ENCODE results near the gene CHCHD10. TPM values are rescaled to one million over a fixed set of nuclear protein-coding genes. Genes with fewer than 3 reads are reported as not detected.

The CHCHD10 gene
- 10 to 100 TPM; 31.6 to 44.0 TPM for total RNA-seq
- total RNA-seq: 6.0 to 8.5 reads per million in 2 donors

DNA sequence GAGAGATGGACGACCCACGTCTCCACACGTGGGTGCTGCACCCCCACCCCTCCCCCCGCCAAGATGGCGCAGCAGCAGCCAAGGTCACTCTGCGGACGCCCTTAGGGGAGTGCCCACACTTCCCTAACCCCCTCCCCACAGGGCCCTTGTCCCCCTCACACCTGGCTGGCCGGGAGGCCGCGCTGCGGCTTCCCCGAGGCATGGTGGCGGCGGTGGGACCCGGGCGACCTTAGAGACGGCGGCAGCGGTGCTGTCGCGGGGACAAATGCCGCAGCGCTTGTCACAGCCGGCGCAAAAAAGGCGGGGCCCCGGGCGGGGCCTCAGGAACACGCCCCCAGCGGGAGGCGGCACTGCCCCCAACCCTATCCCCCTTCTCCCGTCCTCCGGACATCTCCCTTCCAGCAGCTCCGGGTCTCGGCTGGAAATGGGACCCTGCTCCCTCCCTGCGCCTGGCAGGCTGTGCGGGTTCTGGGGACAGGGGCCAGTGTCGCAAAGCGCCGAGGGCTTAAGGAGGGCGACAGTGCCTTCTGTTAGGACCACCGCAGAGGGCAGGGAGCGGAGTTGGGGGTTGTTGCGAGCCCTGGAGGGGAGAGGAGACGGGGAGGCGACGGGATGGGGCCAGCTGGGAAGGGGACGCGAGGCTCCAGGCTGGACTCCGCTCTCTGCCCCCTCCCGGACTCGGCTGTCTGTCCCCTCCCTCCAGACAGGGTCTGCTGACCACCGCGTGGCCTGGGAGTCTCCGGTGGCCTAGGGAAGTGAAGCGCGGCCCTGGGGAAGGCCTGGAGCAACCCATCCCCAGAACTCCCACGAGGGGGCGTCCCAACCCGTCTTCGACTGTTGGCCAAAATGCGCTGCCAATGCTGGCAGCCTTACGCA lies at the start of gene CHCHD10:
CHCHD10 (minus strand) TSS at position 300 of the 876 bp plus-strand sequence; CDS start at position 202, 98 bp downstream.
- no peak within 1 kb of the TSS for H3K27ac Mint-ChIP-seq
- H3K9me3 ChIP-seq (ENCODE audit: control insufficient read depth, low read length, poor library complexity, severe bottlenecking): no peaks in the 10 kb centered on the region
- DNase-seq (peak; percentile 62 to 66 (median 66)), ATAC-seq (peak; percentile 80)
- H3K27me3 Mint-ChIP-seq: no peaks in the 10 kb centered on the region
- no peaks in the 10 kb centered on the region for H3K36me3 Mint-ChIP-seq (ENCODE audit: low read depth)
- peak within 1 kb of the TSS; percentile 86 for H3K4me3 Mint-ChIP-seq
- H3K4me1 Mint-ChIP-seq: peaks cover 15% of the 10 kb centered on the region

- H3K9me3 ChIP-seq (ENCODE audit: control insufficient read depth, low read length, poor library complexity, severe bottlenecking): no peaks in the 10 kb centered on the region
- H3K4me1 Mint-ChIP-seq: peaks cover 6% of the 10 kb centered on the region
- ATAC-seq (no peak), DNase-seq (no peak)
- no peak overlapping the region for H3K4me3 Mint-ChIP-seq
- peaks cover 5% of the 10 kb centered on the region for H3K36me3 Mint-ChIP-seq (ENCODE audit: low read depth)
- H3K27me3 Mint-ChIP-seq: no peaks in the 10 kb centered on the region
- no peak overlapping the region for H3K27ac Mint-ChIP-seq
Observed at GRCh38 chr22:23817146-23817545, 49.4 kb upstream of the CHCHD10 start.

GRCh38 chr22:23816156-23816976 lies 48.6 kb upstream of the CHCHD10 start:
- no peak for ATAC-seq
- H3K9me3 ChIP-seq (ENCODE audit: control insufficient read depth, low read length, poor library complexity, severe bottlenecking): no peaks in the 10 kb centered on the region
- Mint-ChIP-seq H3K4me1 (peaks cover 9% of the 10 kb centered on the region), H3K27me3 (no peaks in the 10 kb centered on the region), H3K36me3 (ENCODE audit: low read depth) (peaks cover 7% of the 10 kb centered on the region), H3K27ac (no peak overlapping the region), H3K4me3 (no peak overlapping the region)
- DNase-seq: no peak

DNA sequence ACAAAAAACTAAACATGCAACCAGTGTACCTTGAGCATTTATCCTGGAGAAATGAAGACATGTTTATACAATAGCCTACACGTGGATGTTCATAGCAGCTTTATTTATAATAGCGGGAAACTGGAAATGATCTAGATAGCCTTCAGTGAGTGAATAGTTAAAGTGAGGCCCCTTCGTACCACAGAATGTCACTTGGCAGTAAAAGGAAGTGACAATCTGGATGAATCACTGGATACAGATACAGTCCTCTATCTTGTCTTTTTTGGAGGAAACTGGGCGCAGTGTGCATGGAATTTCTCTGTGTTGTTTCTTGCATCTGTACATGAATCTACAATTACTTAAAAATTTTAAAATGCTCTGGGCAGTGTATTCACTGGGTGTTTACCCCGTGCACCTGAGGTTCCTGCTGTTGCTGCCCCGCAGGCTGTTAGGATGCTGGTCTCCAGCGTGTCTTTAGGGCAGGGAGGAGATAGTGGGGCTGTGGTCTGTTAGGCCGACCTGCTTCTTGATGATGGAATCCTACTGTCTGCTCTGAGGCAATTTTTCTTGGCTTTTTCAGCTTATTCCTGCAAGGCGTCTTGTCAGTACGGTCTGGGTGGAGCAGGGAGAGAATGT lies 47.9 kb upstream of the CHCHD10 start:
- no peaks in the 10 kb centered on the region for H3K9me3 ChIP-seq (ENCODE audit: control insufficient read depth, low read length, poor library complexity, severe bottlenecking)
- Mint-ChIP-seq H3K27me3 (no peaks in the 10 kb centered on the region), H3K27ac (no peak overlapping the region), H3K4me3 (no peak overlapping the region), H3K36me3 (ENCODE audit: low read depth) (peaks cover 7% of the 10 kb centered on the region), H3K4me1 (peaks cover 6% of the 10 kb centered on the region)
- no peak for ATAC-seq
- DNase-seq: no peak

DNA sequence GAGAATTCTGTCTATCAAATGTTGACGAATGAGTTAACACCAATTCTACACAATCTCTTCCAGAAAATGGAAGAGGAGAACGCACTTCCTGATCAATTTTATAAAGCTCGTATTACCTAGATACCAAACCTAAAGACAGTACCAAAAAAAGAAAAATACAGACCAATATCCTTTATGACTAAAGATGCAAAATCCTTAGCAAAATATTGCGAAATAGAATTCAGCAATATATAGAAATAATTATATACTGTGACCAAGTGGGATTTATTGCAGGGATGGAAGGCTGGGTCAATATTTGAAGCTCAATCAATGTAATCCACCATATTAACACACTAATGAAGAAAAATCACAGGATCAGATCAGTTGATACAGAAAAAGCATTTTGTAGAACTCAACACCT lies 44.6 kb upstream of the CHCHD10 start:
- ATAC-seq (no peak), DNase-seq (no peak)
- H3K9me3 ChIP-seq (ENCODE audit: control insufficient read depth, low read length, poor library complexity, severe bottlenecking): no peaks in the 10 kb centered on the region
- Mint-ChIP-seq H3K4me3 (no peak overlapping the region), H3K36me3 (ENCODE audit: low read depth) (peaks cover 8% of the 10 kb centered on the region), H3K27ac (no peak overlapping the region), H3K4me1 (peaks cover 3% of the 10 kb centered on the region), H3K27me3 (no peaks in the 10 kb centered on the region)

DNA sequence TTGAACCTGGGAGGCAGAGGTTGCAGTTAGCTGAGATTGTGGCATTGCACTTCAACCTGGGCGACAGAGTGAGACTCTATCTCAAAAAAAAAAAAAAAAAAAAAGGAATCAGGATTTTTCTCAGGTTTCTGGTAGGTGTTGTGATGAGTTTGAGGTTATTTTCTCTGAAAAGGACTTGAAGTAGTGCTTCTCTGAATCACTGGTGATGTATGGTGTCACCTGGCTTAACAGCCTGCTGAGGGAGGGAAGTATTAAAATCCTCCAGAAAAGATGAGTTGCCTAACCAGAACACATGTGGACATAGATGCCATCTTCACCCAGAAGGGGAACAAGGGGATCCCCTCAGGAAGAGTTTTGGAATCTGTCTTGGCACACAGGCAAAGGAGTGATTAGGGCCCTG lies 39.1 kb upstream of the CHCHD10 start:
- no peak for DNase-seq
- peaks cover 5% of the 10 kb centered on the region for H3K4me1 Mint-ChIP-seq
- peaks cover 12% of the 10 kb centered on the region for H3K36me3 Mint-ChIP-seq (ENCODE audit: low read depth)
- no peaks in the 10 kb centered on the region for H3K9me3 ChIP-seq (ENCODE audit: control insufficient read depth, low read length, poor library complexity, severe bottlenecking)
- H3K27ac Mint-ChIP-seq: peak overlapping the region; percentile 24
- ATAC-seq: no peak
- H3K4me3 Mint-ChIP-seq: no peak overlapping the region
- H3K27me3 Mint-ChIP-seq: no peaks in the 10 kb centered on the region

GRCh38 chr22:23804781-23805291 lies 37.1 kb upstream of the CHCHD10 start:
- DNase-seq: no peak
- no peak overlapping the region for H3K27ac Mint-ChIP-seq
- no peak overlapping the region for H3K4me3 Mint-ChIP-seq
- H3K27me3 Mint-ChIP-seq: no peaks in the 10 kb centered on the region
- peaks cover 2% of the 10 kb centered on the region for H3K4me1 Mint-ChIP-seq
- no peak for ATAC-seq
- peaks cover 13% of the 10 kb centered on the region for H3K36me3 Mint-ChIP-seq (ENCODE audit: low read depth)
- no peaks in the 10 kb centered on the region for H3K9me3 ChIP-seq (ENCODE audit: control insufficient read depth, low read length, poor library complexity, severe bottlenecking)

DNA sequence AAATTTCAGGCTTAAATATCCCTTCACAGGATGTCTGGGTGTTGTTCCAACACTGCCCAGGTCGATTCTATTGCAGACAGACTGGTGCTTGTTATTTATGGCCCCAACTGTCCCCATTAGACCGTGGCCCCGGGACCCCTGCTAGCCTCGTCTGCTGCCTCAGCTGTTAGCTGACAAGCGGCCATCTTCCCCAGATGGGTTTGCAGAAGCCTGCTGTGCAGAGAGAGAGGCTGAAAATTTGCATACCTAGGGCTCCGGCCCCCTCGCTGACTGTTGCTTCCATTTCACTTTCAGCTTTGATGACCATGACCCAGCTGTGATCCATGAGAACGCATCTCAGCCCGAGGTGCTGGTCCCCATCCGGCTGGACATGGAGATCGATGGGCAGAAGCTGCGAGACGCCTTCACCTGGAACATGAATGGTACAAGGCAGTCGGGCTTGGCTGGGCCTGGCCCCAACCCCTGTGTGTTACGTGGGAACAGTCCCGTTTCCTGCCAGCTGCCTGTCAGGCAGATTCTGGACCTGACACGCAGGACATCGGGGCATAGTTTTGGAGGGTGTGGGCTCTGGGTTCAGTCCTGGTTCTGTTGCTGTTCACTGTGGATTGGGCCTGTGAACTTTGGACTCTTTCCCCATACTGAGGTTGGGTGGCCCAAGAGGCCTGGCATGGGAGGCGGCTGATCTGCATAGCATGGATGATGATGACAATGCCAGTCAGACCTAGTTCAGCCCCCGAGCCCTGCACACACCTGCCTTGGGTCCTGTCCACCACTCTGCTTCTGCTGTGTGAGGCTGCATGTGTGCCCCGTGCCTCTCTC lies 35.4 kb upstream of the CHCHD10 start:
- H3K27ac Mint-ChIP-seq: no peak overlapping the region
- no peak for ATAC-seq
- peaks cover 2% of the 10 kb centered on the region for H3K4me1 Mint-ChIP-seq
- H3K36me3 Mint-ChIP-seq (ENCODE audit: low read depth): peaks cover 13% of the 10 kb centered on the region
- H3K9me3 ChIP-seq (ENCODE audit: control insufficient read depth, low read length, poor library complexity, severe bottlenecking): no peaks in the 10 kb centered on the region
- no peaks in the 10 kb centered on the region for H3K27me3 Mint-ChIP-seq
- H3K4me3 Mint-ChIP-seq: no peak overlapping the region
- DNase-seq: no peak

- H3K9me3 ChIP-seq (ENCODE audit: control insufficient read depth, low read length, poor library complexity, severe bottlenecking): no peaks in the 10 kb centered on the region
- H3K27me3 Mint-ChIP-seq: no peaks in the 10 kb centered on the region
- peaks cover 11% of the 10 kb centered on the region for H3K36me3 Mint-ChIP-seq (ENCODE audit: low read depth)
- H3K27ac Mint-ChIP-seq: peak overlapping the region; percentile 19
- ATAC-seq: no peak
- DNase-seq: no peak
- H3K4me1 Mint-ChIP-seq: peaks cover 2% of the 10 kb centered on the region
- no peak overlapping the region for H3K4me3 Mint-ChIP-seq
Observed at GRCh38 chr22:23801886-23802377, 34.2 kb upstream of the CHCHD10 start.

DNA sequence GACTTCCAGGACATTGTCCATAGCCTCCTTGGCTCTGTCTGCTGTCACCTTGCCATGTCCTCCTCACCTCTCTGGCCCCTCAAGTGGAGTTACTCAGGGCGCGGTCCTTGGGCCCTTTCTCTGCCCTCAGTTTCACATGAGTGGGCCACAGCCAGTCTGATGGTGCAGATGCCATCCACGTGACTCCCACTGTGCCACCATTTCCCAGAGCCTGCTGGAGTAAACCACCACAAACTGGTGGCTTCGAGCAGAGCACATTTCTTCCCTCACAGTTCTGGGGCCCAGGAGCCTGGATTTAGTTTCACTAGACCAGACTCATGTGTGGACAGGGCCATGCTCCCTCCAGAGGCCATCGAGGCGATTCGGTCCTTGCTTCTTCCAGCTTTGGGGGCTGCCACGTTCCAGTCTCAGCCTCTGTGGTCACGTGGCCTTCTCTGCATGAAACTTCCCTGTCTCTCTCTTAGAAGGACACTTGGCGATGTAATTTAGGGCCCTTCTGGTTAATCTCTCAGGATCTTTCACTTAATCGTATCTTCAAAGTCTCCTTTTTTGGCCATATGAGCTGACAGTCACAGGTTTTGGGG lies 33.6 kb upstream of the CHCHD10 start:
- peaks cover 11% of the 10 kb centered on the region for H3K36me3 Mint-ChIP-seq (ENCODE audit: low read depth)
- H3K4me3 Mint-ChIP-seq: no peak overlapping the region
- no peak for ATAC-seq
- no peaks in the 10 kb centered on the region for H3K9me3 ChIP-seq (ENCODE audit: control insufficient read depth, low read length, poor library complexity, severe bottlenecking)
- peak overlapping the region; percentile 19 for H3K27ac Mint-ChIP-seq
- H3K27me3 Mint-ChIP-seq: no peaks in the 10 kb centered on the region
- H3K4me1 Mint-ChIP-seq: peaks cover 2% of the 10 kb centered on the region
- DNase-seq: no peak

DNA sequence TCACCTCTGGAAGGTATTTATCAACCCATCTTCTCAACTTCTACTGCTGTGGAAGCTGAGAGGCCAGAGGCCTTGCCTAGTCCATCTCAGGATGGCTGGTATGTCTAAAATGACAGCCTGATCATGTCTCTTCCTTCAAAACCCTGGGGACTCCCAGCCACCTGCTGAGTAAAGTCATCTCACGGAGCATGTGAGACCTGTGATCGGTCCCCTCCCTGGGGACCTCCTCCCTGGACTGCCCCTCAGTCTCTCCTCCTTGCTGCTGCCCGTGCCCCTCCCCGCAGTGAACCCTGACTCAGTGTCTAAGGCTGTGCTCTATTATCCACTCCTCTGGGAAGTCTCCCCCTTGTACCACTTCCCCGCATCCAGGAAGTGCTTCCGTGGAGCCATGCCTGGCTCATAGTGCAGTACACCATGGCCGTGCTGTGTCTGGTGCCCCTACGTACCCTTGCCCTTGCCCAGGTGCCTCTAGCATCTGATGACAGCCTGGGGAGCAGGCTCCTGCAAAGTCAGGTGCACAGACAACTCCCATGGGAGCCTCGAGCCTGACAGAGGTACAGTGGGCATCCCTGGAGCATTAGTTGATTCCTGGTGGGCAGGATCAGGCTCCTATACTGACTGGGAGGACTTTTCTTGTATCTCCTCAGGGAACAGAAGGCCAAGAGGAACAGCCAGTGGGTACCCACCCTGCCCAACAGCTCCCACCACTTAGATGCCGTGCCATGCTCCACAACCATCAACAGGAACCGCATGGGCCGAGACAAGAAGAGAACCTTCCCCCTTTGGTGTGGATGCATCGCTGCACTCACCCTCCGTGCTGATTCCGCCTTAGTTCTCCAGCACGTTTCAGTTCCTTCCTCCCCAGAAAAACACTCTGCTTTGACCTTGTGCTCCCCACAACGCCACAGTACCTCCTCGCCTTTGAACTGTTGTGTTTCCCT lies 32.8 kb upstream of the CHCHD10 start:
- Mint-ChIP-seq H3K27ac (no peak overlapping the region), H3K27me3 (no peaks in the 10 kb centered on the region), H3K36me3 (ENCODE audit: low read depth) (peaks cover 11% of the 10 kb centered on the region), H3K4me3 (no peak overlapping the region), H3K4me1 (peaks cover 2% of the 10 kb centered on the region)
- ATAC-seq (peak; percentile 32), DNase-seq (no peak)
- H3K9me3 ChIP-seq (ENCODE audit: control insufficient read depth, low read length, poor library complexity, severe bottlenecking): no peaks in the 10 kb centered on the region
